Lung (tissue), 12 donors: ENCODE results near the gene ERP27. TPM values are rescaled to one million over a fixed set of nuclear protein-coding genes. Genes with fewer than 3 reads are reported as not detected.

Experiments
- ATAC-seq: fragments of 200-7000 bp; cut with Tn5 transposase; one replicate; pipeline ENCODE4 v1.9.1; 2020; ENCODE audit warnings: moderate number of reproducible peaks; ENCODE audit not compliant: insufficient read depth, low FRiP score
- DNase-seq, 3 donors: peaks; one replicate each; pipeline ENCODE4 v3.0.0-alpha.2; 2013 to 2017
- H3K27ac ChIP-seq, 2 donors: one replicate each; pipeline ENCODE4 v1.5.1; 2013; ENCODE audit warnings: mild to moderate bottlenecking in 2 of 2, moderate library complexity in 2 of 2, control low read depth in 1 of 2, inconsistent platforms in 1 of 2, low read depth in 1 of 2, low read length in 1 of 2
- H3K27me3 ChIP-seq, 3 donors: one replicate each; pipeline ENCODE4 v1.5.1; 2013; ENCODE audit warnings: low read length in 2 of 3; ENCODE audit not compliant: control insufficient read depth in 3 of 3, insufficient read depth in 3 of 3
- H3K36me3 ChIP-seq, 4 donors: one replicate each; pipeline ENCODE4 v1.5.1; 2013; ENCODE audit warnings: low read length in 4 of 4, mild to moderate bottlenecking in 1 of 4, moderate library complexity in 1 of 4; ENCODE audit not compliant: control insufficient read depth in 4 of 4, insufficient read depth in 4 of 4
- H3K4me1 ChIP-seq, 5 donors: one replicate each; pipeline ENCODE4 v1.5.1; 2013; ENCODE audit warnings: low read length in 5 of 5, mild to moderate bottlenecking in 2 of 5, moderate library complexity in 1 of 5; ENCODE audit not compliant: control insufficient read depth in 5 of 5, insufficient read depth in 5 of 5
- H3K4me3 ChIP-seq: one replicate; pipeline ENCODE4 v1.5.1; 2013; ENCODE audit warnings: mild to moderate bottlenecking, control low read depth, moderate library complexity
- H3K9ac ChIP-seq, 2 donors: one replicate each; pipeline ENCODE4 v1.5.1; 2013; ENCODE audit warnings: low read length in 2 of 2, control low read depth in 1 of 2; ENCODE audit not compliant: insufficient read depth in 1 of 2
- H3K9me3 ChIP-seq, 4 donors: one replicate each; pipeline ENCODE4 v1.5.1; 2013; ENCODE audit warnings: low read length in 3 of 4, mild to moderate bottlenecking in 1 of 4, moderate library complexity in 1 of 4; ENCODE audit not compliant: control insufficient read depth in 4 of 4, insufficient read depth in 3 of 4
- CTCF ChIP-seq: IDR thresholded peaks from 2 replicates; pipeline ENCODE4 v1.5.1; 2012; ENCODE audit warnings: mild to moderate bottlenecking; ENCODE audit errors: control extremely low read depth, extremely low read depth
- WGBS, 2 donors: extraction: QIAGEN DNeasy Blood & Tissue Kit; methylation state at CpG; one replicate each; pipeline ENCODE4 v1.1.7; 2013; 5-methylcytosine and 5-hydroxymethylcytosine counted together
- polyA plus RNA-seq, 2 donors: library from polyadenylated mRNA; stranded (reverse); fragments of 200-250 nt; gene quantifications; one replicate each; pipeline ENCODE4 v1.2.1, GENCODE V29; 2013
- total RNA-seq, 2 donors: library from RNA; depleted of rRNA in 1 of 2; stranded (reverse); fragments of >200 nt in 1 of 2; gene quantifications; one replicate each; pipeline ENCODE4 v1.2.1, GENCODE V29; 2014 to 2021
- donor health status: control.
- donor health status: control.
- donor health status: Bipolar disorder and iron deficiency.
- donor health status: healthy.
- donor health status: DM: yes; HTN: yes; CAD: no.

Gene ERP27
- total and polyA plus RNA-seq, 4 donors: 1.9 to 64.6 (median 10.4) TPM

DNA sequence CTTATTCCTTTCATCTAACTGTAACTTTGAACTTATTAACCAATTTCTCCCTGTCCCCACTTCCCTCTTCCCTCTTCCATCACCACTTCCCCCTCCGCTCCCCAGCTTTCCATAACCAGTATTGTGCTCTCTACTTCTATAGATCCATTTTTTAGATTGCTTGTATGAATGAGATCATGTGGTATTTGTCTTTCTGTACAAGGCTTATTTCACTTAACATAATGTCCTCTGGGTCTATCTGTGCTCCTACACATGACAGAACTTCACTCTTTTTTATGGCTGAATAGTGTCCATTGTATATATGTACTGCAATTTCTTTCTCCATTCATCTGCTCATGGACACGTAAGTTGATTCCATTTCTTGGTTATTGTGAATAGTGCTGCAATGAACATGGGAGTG is 14.4 kb downstream of the ERP27 start:
- TF ChIP-seq CTCF: no peak
- WGBS, 2 donors: 70 to 90% methylated on average over 2 of the region's 2 CpGs
- ATAC-seq: no peak
- no peak for DNase-seq
- Histone ChIP-seq H3K36me3 (no peaks in the 10 kb centered on the region), H3K27me3 (no peaks in the 10 kb centered on the region), H3K4me1 (peaks cover 0 to 15% (median 8%) of the 10 kb centered on the region in 5 donors), H3K9ac (no peak overlapping the region), H3K9me3 (no peaks in the 10 kb centered on the region), H3K4me3 (no peak overlapping the region), H3K27ac (no peak overlapping the region)

DNA sequence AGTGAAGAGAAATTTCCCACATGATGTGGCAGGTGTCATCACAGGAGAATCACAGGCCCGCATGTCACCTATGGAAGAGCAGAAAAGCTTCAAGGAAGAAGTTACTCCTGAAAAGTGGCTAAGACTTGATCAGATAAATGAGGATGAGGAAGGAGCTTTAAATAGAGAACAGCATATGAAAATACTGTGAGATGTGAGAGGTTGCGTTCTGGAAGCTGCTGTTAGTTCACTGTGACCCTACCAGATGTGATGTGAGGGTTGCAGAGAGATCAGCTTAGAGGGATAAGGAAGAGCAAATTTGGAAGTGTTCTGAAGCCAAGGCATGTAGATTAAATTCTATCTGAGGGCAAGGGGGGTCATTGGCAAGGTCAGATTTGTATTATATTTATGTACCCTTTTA is 17.1 kb downstream of the ERP27 start:
- WGBS, 2 donors: 97 to 98% methylated on average over 2 of the region's 2 CpGs
- H3K9ac ChIP-seq: no peak overlapping the region
- no peak overlapping the region for H3K27ac ChIP-seq
- H3K36me3 ChIP-seq: no peaks in the 10 kb centered on the region
- no peaks in the 10 kb centered on the region for H3K27me3 ChIP-seq
- no peaks in the 10 kb centered on the region for H3K9me3 ChIP-seq
- DNase-seq (no peak), ATAC-seq (no peak)
- no peak for TF ChIP-seq CTCF
- H3K4me3 ChIP-seq: no peak overlapping the region
- peaks cover 0 to 2% (median 0%) of the 10 kb centered on the region in 5 donors for H3K4me1 ChIP-seq

DNA sequence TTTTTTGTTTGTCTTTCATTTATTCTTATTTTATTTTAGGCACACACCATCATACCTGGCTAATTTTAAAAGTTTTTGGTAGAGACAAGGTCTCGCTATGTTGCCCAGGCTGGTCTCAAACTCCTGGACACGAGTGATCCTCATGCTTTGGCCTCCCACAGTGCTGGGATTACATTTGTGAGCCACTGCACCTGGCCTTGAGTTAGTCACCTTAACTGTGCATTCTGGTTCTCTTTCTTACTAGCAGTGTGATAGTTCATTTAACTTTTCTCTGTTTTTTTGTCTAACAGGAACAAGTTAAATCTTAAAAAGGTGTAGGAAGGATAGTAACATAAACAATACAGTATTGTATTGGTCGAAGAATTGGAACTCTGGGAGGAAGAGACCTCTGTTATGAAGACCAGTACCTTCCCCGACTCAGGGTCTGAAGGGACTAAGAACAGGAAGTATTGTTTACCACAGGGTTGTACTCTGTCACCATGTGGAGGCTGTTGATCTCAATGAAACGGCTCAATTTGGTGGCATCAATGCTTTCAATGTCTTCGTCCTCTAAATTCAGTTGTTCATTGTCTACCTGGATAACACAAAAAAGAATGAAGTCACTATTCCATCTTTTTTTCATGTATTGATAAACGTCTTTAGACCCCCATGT is 17.7 kb downstream of the ERP27 start:
- no peaks in the 10 kb centered on the region for H3K36me3 ChIP-seq
- no peak for TF ChIP-seq CTCF
- DNase-seq (no peak), ATAC-seq (no peak)
- H3K9ac ChIP-seq: no peak overlapping the region
- H3K27me3 ChIP-seq: no peaks in the 10 kb centered on the region
- H3K4me3 ChIP-seq: no peak overlapping the region
- no peaks in the 10 kb centered on the region for H3K9me3 ChIP-seq
- H3K27ac ChIP-seq: no peak overlapping the region
- WGBS, 2 donors: 57 to 67% methylated on average over 7 of the region's 7 CpGs
- H3K4me1 ChIP-seq: no peaks in the 10 kb centered on the region

DNA sequence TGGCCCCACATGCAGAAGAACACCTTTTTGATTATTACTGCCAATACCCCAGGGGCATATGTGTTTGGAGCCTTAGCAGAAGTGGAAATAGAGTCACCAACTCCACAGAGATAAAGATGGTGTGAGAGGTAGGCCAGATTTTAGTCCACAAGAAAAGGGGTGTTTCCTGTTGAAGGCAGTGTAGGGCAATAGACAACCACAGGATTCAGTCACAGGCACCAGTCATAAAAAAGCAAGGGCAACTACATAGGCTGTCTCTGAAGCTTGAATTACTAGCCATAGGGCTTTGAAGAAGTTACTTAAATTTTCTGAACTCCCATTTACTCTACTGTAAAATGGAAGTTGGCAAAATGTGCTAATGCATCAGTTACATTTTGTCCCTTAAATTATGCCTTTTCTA is 18.9 kb downstream of the ERP27 start:
- no peaks in the 10 kb centered on the region for H3K36me3 ChIP-seq
- no peak overlapping the region for H3K9ac ChIP-seq
- peaks cover 0 to 4% (median 0%) of the 10 kb centered on the region in 5 donors for H3K4me1 ChIP-seq
- H3K9me3 ChIP-seq: no peaks in the 10 kb centered on the region
- no peak for ATAC-seq
- no peak overlapping the region for H3K4me3 ChIP-seq
- no peak overlapping the region for H3K27ac ChIP-seq
- H3K27me3 ChIP-seq: no peaks in the 10 kb centered on the region
- DNase-seq: no peak
- no peak for TF ChIP-seq CTCF
